NCI-H2081 treated with DMSO at 0.1 percent for 48 hours (cell line): ENCODE results near the gene ZCCHC3.
"Not testable (repeated sequence)": the region's sequence is repeated elsewhere in the genome, so short reads cannot be mapped to it uniquely, and the experiment has no call there.

ENCODE experiments used
- DNase-seq: peaks from one replicate; lab custom pipeline; 2025; lab: John Stamatoyannopoulos, UW

ZCCHC3 gene

GRCh38 chr20:313402-313801 lies 16.0 kb downstream of the ZCCHC3 start:
- no peak for DNase-seq

- no peak for DNase-seq
Measured at GRCh38 chr20:313948-314347, 16.6 kb downstream of the ZCCHC3 start.

- no peak for DNase-seq
Measured at GRCh38 chr20:316316-317068, 19.1 kb downstream of the ZCCHC3 start.

- DNase-seq, result peak; percentile 44
Measured at GRCh38 chr20:324177-325044, 27.0 kb downstream of the ZCCHC3 start.

- DNase-seq, result peak; percentile 74
Measured at GRCh38 chr20:325045-325888, 27.9 kb downstream of the ZCCHC3 start, which contains the start of gene SOX12. SOX12 (plus strand) TSS chr20:325552; CDS start chr20:325925, 373 bp downstream.

- DNase-seq, result no peak
Measured at GRCh38 chr20:325889-326644, 28.7 kb downstream of the ZCCHC3 start.

- DNase-seq, result no peak
Measured at GRCh38 chr20:326645-327185, 29.3 kb downstream of the ZCCHC3 start.

GRCh38 chr20:327186-328026 lies 30.0 kb downstream of the ZCCHC3 start:
- peak; percentile 62 for DNase-seq

GRCh38 chr20:328027-328974 lies 30.9 kb downstream of the ZCCHC3 start:
- DNase-seq, result no peak

- DNase-seq, result no peak
Measured at GRCh38 chr20:328975-329695, 31.8 kb downstream of the ZCCHC3 start.

GRCh38 chr20:329851-330232 lies 32.5 kb downstream of the ZCCHC3 start:
- DNase-seq, result no peak

- no peak for DNase-seq
Measured at GRCh38 chr20:330233-331149, 33.1 kb downstream of the ZCCHC3 start.

GRCh38 chr20:334578-334977 lies 37.2 kb downstream of the ZCCHC3 start:
- no peak for DNase-seq

- DNase-seq, result not testable (repeated sequence)
Measured at GRCh38 chr20:336040-336439, 38.7 kb downstream of the ZCCHC3 start.

- DNase-seq, result no peak
Measured at GRCh38 chr20:341682-342081, 44.3 kb downstream of the ZCCHC3 start.

GRCh38 chr20:343107-343506 lies 45.7 kb downstream of the ZCCHC3 start:
- no peak for DNase-seq

GRCh38 chr20:346033-346639 lies 48.8 kb downstream of the ZCCHC3 start:
- DNase-seq, result no peak
